GM21360 (cell line): Measurements from ENCODE around the gene ESPNL.
"Not testable (repeated sequence)": the region's sequence is repeated elsewhere in the genome, so short reads cannot be mapped to it uniquely, and the experiment has no call there.

Source experiments
- ATAC-seq: cut with Tn5 transposase; IDR thresholded peaks from one replicate; pipeline ENCODE4 v1.9.1; 2021; ENCODE audit warnings: mild to moderate bottlenecking, moderate library complexity; ENCODE audit not compliant: unreplicated experiment

Gene ESPNL, protein sequence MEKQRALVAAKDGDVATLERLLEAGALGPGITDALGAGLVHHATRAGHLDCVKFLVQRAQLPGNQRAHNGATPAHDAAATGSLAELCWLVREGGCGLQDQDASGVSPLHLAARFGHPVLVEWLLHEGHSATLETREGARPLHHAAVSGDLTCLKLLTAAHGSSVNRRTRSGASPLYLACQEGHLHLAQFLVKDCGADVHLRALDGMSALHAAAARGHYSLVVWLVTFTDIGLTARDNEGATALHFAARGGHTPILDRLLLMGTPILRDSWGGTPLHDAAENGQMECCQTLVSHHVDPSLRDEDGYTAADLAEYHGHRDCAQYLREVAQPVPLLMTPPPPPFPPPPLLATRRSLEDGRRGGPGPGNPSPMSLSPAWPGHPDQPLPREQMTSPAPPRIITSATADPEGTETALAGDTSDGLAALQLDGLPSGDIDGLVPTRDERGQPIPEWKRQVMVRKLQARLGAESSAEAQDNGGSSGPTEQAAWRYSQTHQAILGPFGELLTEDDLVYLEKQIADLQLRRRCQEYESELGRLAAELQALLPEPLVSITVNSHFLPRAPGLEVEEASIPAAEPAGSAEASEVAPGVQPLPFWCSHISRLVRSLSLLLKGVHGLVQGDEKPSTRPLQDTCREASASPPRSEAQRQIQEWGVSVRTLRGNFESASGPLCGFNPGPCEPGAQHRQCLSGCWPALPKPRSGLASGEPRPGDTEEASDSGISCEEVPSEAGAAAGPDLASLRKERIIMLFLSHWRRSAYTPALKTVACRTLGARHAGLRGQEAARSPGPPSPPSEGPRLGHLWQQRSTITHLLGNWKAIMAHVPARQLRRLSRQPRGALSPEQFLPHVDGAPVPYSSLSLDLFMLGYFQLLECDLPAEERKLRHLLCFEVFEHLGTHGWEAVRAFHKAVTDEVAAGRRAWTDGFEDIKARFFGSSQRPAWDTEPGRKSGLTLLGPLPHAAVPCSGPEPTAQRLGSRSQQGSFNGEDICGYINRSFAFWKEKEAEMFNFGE

GRCh38 chr2:238100049-238100820 is at the start of gene ESPNL:
TSS of gene ESPNL (plus strand) at chr2:238100340. CDS start at chr2:238100420, 80 bp downstream.
- no peak for ATAC-seq

DNA sequence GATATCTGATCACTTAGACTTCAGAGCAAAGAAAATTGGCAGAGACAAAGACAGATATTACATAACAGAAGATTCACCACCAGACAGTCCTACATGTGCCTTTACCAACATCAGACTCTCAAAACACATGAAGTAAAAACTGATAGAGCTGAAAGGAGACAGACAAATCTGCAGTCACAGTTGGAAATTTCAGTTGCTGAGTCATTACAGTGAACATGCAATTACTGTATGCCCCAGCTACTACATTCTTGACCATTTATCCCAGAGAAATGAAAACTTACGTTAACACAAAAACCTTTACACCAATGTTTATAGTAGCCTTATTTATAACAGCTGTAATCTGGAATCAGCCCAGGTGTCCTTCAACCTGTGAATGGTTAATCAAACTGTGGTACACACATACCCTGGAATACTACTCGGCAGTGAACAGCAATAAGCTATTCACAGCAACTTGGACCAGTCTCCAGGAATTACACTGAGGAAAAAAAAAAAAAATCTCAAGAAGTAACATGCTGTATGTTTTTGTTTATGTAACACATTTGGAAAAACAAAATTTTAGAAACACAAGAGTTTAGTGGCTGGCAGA is 46.9 kb upstream of the ESPNL start:
- no peak for ATAC-seq

DNA sequence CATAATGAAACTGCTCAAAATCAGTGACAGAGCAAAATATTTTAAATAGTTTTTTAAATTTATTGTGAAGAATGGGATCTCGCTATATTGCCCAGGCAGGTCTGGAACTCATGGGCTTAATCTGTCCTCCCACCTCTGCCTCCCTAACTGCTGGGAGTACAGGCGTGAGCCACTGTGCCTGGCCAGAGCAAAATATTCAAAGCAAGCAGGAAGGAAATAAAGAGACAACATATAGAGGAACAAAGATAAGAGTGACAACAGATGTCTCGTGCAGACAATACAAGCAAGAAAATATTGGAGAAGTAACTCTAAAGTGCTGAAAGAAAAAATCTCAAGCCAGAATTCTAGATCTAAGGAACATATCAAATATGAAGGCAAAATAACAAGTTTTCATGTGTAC is 44.3 kb upstream of the ESPNL start:
- ATAC-seq: no peak

DNA sequence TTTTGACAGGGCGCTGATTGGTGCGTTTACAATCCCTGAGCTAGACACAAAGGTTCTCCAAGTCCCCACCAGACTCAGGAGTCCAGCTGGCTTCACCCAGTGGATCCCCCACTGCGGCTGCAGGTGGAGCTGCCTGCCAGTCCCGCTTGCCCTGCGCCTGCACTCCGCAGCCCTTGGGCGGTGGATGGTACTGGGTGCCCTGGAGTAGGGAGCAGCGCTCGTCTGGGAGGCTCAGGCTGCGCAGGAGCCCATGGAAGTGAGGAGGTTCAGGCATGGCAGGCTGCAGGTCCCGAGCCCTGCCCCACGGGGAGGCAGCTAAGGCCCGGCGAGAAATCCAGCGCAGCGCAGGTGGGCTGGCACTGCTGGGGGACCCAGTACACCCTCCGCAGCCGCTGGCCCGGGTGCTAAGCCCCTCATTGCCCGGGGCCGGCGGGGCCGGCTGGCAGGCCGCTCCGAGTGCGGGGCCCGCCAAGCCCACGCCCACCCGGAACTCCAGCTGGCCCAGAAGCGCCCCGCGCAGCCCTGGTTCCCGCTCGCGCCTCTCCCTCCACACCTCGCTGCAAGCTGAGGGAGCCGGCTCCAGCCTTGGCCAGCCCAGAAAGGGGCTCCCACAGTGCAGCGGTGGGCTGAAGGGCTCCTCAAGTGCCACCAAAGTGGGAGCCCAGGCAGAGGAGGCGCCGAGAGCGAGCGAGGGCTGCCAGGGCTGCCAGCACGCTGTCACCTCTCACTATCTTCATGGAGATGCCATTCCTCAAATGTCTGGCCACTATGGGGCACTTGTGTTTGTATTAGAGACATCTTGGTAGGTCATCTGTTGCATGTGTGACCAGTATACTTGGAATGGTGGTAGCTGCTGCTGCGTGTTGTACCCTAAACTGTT is 42.2 kb upstream of the ESPNL start:
- ATAC-seq: not testable (repeated sequence)

DNA sequence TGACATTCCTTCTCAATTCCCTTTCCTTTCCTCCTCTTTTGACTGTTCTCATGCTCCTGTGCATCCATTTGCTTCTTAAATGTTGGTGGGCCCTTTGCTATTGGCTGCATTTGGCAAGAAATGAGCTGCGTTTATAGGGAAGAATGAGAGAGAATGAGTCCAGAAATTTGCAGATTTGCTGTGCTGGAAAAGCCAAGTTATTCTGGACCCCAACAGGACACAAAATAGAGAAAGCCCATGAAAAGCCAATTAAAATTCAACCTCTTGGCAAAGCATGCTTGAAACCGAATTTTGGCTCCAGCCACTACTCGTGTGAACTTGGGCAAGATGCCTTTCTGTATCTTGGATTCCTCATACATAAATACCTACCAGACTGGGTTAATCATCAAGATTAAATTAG is 40.6 kb upstream of the ESPNL start:
- ATAC-seq: no peak

GRCh38 chr2:238060096-238060541 is 40.0 kb upstream of the ESPNL start:
- ATAC-seq: no peak

- ATAC-seq: peak; percentile 95
These were observed 39.4 kb upstream of the ESPNL start, which contains the start of gene SCLY for GRCh38 chr2:238060542-238061314. TSS of gene SCLY (plus strand) at chr2:238061001. CDS start at chr2:238061055, 54 bp downstream.

- ATAC-seq: peak; percentile 10
These were observed 38.6 kb upstream of the ESPNL start for GRCh38 chr2:238061315-238062202.

- no peak for ATAC-seq
These were observed 36.5 kb upstream of the ESPNL start for GRCh38 chr2:238063414-238064189.

DNA sequence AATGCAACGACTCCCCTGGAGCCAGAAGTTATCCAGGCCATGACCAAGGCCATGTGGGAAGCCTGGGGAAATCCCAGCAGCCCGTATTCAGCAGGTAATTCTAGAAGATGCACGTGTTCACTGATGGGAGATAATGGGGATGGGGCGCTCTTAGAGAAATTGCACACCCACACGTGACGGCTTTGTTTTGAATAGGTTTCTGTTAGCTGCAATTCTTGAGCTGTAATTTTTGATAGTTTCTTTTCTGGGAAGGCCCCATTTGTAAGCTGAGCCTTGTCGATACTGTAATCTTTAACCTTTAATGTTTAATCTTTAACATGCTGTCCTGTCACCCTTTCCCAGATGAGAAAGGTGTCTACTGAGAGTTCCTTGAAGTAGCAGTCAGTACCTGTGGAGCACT is 35.8 kb upstream of the ESPNL start:
- no peak for ATAC-seq

DNA sequence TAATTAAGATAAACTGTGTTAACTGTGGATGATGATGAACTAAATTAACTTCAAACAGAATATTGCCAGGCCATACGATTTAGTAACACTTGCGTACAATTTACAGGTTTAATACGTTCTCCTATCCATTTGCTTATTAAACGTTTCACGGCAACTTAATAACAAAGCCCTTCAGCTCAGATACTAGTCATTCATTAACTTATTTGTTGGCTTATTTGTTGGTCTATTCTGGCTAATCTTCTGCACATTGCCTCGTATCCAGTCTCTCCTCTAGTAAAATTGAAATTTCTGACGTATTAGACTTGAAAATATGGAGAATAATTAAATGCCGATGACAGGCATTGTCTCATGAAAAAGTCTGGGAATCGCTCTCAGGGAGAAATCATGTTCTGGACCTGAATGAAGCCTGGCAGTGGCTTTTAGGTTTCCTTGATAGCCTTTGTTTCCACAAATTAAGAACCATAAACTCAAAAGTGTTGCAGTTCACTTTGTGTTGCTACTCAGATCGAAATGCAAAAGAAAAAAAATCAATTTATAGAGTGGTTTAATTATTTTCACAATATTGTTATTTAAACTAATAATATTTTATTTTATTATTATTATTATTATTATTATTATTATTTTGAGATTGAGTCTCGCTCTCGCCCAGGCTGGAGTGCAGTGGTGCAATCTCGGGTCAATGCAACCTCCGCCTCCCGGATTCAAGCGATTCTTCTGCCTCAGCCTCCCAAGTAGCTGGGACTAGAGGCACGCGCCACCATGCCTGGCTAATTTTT is 34.9 kb upstream of the ESPNL start:
- no peak for ATAC-seq

DNA sequence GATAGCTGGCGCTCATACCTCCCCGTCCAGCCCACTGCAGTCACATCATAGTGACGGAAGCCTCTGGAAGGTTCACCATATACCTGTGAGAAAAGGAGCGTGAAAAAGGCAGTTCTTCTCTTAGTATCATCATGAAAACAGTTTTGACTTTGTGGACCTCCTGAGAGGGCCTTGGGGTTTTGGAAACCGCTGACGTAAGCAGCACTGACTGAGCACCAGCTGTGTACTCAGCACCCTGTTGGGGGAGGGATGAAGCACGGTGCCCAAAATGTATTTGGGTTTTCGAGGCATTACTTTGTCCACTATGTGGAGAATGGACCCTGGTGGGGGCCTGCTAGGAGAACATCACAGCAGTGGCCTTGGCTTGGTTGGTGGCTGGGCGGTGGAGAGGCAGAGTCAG is 33.9 kb upstream of the ESPNL start:
- no peak for ATAC-seq

DNA sequence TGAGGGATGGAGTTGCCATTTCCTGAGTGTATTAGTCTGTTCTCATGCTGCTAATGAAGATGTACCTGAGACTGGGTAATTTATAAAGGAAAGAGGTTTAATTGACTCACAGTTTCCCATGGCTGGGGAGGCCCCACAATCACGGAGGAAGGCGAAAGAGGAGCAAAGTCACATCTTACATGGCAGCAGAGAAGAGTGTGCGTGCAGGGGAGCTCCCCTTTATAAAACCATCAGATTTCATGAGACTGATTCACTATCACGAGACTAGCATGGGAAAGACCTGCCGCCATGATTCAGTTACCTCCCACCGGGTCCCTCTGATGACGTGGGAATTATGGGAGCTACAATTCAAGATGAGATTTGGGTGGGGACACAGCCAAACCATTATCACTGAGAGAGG is 33.4 kb upstream of the ESPNL start:
- not testable (repeated sequence) for ATAC-seq

GRCh38 chr2:238067939-238068338 is 32.2 kb upstream of the ESPNL start:
- ATAC-seq: no peak

DNA sequence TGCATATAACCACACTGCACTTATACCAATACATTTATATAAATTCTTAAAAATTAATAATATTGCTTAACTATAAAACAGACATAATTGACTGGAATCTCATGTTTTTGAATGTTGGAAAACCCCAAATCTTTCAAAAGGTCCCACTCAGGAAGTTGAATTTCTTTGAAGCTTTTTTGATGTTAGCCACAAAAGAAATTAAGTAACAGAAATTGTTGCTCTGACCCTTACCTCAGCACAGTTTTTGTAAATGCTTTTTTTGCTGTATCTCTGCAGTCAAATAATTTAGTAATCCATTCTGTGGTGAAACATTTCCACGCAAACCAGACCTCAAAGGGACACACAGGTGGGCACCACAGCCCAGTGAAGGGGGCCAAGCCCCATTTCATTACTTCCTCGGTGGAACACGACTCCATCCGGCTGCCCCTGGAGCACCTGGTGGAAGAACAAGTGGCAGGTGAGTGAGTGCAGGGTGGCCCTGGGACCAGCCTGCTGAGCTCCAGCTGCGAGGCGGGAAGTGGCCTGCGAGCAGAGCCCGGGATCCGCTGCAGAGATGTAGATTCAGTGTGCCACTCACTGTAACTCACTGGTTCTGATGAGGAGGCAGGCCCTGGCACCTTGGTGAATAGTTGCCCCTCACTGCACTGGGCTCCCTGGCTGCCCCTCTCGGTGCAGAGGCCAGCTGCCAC is 31.0 kb upstream of the ESPNL start:
- ATAC-seq: no peak

DNA sequence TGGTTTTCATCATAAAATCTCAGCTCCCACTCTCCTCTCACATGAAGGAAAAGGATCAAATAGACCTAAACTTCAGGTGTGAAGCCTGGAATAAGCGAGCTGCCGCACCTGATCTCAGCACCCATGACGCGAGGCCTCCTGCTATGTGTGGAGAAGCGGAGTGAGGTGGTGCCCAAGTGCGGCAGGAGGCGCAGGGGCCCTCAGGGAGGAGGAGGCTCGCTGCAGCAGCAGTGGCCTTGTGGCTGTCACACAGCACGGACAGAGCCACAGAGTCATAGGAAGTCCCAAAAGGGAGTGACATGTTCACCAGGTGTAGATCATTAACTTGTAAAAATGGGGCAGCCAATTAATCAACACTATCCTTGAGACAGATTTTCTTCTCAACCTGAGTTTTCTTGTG is 30.3 kb upstream of the ESPNL start:
- no peak for ATAC-seq
